ENCODE data around the gene GPC3. TPM values are rescaled to one million over a fixed set of nuclear protein-coding genes. Genes with fewer than 3 reads are reported as not detected.

GPC3 gene
- total RNA-seq = 0.26 and 3.5 TPM in 2 replicates

DNA sequence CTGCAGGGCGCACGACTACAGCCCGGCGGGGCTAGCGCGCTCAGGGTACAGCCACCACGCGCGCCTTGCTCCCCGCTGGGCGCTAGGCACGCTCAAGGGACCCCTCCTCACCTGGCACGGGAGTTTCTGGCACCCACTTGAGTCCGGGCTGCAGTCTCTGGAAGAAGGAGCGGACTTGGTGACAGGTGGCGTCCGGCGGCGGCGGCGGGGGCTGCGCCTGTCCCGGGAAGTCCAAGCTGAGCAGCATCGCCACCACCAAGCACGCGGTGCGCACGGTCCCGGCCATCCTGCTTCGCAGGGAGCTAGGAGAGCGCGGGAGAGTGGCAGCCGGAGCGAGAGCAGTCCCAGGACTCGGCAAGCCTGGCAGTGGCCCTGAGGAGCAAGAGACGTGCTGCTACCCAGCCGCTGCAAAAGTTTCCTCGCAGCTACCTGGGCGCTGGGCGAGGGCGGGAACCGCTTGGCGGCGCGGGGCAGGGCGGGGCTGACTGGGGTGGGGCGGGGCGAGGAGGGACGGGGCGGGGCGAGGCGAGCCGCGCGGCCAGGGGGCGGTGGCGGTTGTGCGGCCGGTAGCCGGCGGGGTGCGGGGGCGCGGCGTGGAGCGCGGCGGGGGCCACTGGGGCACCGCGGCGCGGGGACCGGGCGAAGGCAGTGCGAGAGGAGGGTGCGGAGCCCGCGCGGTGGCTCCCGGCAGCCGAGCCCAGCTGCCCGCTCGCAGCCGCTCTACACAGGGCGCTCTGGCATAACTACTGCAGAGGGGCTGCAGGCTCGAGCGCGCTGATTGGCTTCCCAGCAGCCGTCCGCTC is at the start of gene GPC3:
GPC3 (minus strand) TSS at position 431 of the 803 bp plus-strand sequence.

